Measurements from ENCODE around the gene TIAL1. TPM values are rescaled to one million over a fixed set of nuclear protein-coding genes. Genes with fewer than 3 reads are reported as not detected.

The TIAL1 gene
- total RNA-seq, 3 donors from 2014 or later (not counting 1 experiment from before 2014, with no cell fraction given) = 195 to 227 (median 213) TPM

GRCh38 chr10:119555178-119555784, 41.5 kb downstream of the TIAL1 start:
- no peaks in the 10 kb centered on the region for H3K9me3 ChIP-seq (ENCODE audit: control insufficient read depth, insufficient read depth, low read length)
- DNase-seq (no peak), ATAC-seq (no peak)
- WGBS (ENCODE audit: insufficient coverage) = 86% methylated on average over 5 of the region's 6 CpGs
- no peaks in the 10 kb centered on the region for H3K27me3 ChIP-seq (ENCODE audit: control insufficient read depth, insufficient read depth, low read length)
- no peaks in the 10 kb centered on the region for H3K9me3 Mint-ChIP-seq
- no peak overlapping the region for H3K4me3 ChIP-seq (ENCODE audit: low read length)
- H3K4me1 Mint-ChIP-seq = no peaks in the 10 kb centered on the region
- H3K27ac Mint-ChIP-seq = no peak overlapping the region
- H3K4me1 ChIP-seq (ENCODE audit: control insufficient read depth, insufficient read depth, low read length) = no peaks in the 10 kb centered on the region
- H3K36me3 ChIP-seq (ENCODE audit: control insufficient read depth, insufficient read depth, low read length) = no peaks in the 10 kb centered on the region
- intact Hi-C loops (cut with micrococcal nuclease) = no loop called here
- H3K27me3 Mint-ChIP-seq (ENCODE audit: low read depth in 2 of 2) = peaks cover 0 to 6% of the 10 kb centered on the region in 2 donors
- no peaks in the 10 kb centered on the region for H3K36me3 Mint-ChIP-seq
- H3K27ac ChIP-seq (ENCODE audit: low read length) = no peak overlapping the region
- H3K4me3 Mint-ChIP-seq = no peak overlapping the region
- TF ChIP-seq, protein P1, sequence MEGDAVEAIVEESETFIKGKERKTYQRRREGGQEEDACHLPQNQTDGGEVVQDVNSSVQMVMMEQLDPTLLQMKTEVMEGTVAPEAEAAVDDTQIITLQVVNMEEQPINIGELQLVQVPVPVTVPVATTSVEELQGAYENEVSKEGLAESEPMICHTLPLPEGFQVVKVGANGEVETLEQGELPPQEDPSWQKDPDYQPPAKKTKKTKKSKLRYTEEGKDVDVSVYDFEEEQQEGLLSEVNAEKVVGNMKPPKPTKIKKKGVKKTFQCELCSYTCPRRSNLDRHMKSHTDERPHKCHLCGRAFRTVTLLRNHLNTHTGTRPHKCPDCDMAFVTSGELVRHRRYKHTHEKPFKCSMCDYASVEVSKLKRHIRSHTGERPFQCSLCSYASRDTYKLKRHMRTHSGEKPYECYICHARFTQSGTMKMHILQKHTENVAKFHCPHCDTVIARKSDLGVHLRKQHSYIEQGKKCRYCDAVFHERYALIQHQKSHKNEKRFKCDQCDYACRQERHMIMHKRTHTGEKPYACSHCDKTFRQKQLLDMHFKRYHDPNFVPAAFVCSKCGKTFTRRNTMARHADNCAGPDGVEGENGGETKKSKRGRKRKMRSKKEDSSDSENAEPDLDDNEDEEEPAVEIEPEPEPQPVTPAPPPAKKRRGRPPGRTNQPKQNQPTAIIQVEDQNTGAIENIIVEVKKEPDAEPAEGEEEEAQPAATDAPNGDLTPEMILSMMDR (IDR thresholded peaks at IDR 0.05) = no peak

DNA sequence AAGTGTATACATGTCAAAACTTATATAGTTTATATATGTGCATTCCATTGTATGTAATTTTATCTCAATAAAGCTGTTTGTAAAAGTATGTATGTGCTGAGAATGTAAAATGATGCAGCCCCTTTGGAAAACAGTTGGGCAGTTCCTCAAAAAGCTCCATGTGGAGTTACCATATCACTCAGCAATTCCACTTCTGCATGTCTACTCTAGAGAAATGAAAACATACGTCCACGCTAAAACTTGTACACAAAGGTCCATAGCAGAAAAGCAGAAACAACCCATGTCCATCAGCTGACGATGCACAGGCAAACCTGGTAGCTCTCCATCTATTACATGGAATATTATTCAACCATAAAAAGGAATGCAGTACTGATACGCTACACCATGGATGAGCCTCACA, 45.9 kb downstream of the TIAL1 start:
- no peaks in the 10 kb centered on the region for H3K36me3 Mint-ChIP-seq
- DNase-seq (no peak), ATAC-seq (no peak)
- H3K9me3 ChIP-seq (ENCODE audit: control insufficient read depth, insufficient read depth, low read length) = no peaks in the 10 kb centered on the region
- WGBS (ENCODE audit: insufficient coverage) = 86% methylated on average over 4 of the region's 4 CpGs
- no peaks in the 10 kb centered on the region for H3K36me3 ChIP-seq (ENCODE audit: control insufficient read depth, insufficient read depth, low read length)
- H3K27ac ChIP-seq (ENCODE audit: low read length) = no peak overlapping the region
- H3K27ac Mint-ChIP-seq = no peak overlapping the region
- no peaks in the 10 kb centered on the region for H3K9me3 Mint-ChIP-seq
- no peak overlapping the region for H3K4me3 Mint-ChIP-seq
- intact Hi-C loops (cut with micrococcal nuclease) = no loop called here
- no peaks in the 10 kb centered on the region for H3K4me1 Mint-ChIP-seq
- peaks cover 31 to 34% of the 10 kb centered on the region in 2 donors for H3K27me3 Mint-ChIP-seq (ENCODE audit: low read depth in 2 of 2)
- no peak overlapping the region for H3K4me3 ChIP-seq (ENCODE audit: low read length)
- no peaks in the 10 kb centered on the region for H3K4me1 ChIP-seq (ENCODE audit: control insufficient read depth, insufficient read depth, low read length)
- peaks cover 5% of the 10 kb centered on the region for H3K27me3 ChIP-seq (ENCODE audit: control insufficient read depth, insufficient read depth, low read length)
- TF ChIP-seq, protein P1 (IDR thresholded peaks at IDR 0.05) = no peak

- intact Hi-C loops (cut with micrococcal nuclease) = no loop called here
- H3K27me3 Mint-ChIP-seq (ENCODE audit: low read depth in 2 of 2) = peaks cover 31 to 37% of the 10 kb centered on the region in 2 donors
- H3K4me1 Mint-ChIP-seq = no peaks in the 10 kb centered on the region
- H3K9me3 Mint-ChIP-seq = no peaks in the 10 kb centered on the region
- ATAC-seq = no peak
- Histone ChIP-seq H3K4me3 (ENCODE audit: low read length) (no peak overlapping the region), H3K27ac (ENCODE audit: low read length) (no peak overlapping the region), H3K4me1 (ENCODE audit: control insufficient read depth, insufficient read depth, low read length) (no peaks in the 10 kb centered on the region), H3K36me3 (ENCODE audit: control insufficient read depth, insufficient read depth, low read length) (no peaks in the 10 kb centered on the region), H3K27me3 (ENCODE audit: control insufficient read depth, insufficient read depth, low read length) (peaks cover 5% of the 10 kb centered on the region), H3K9me3 (ENCODE audit: control insufficient read depth, insufficient read depth, low read length) (no peaks in the 10 kb centered on the region)
- no peak for DNase-seq
- no peak overlapping the region for H3K27ac Mint-ChIP-seq
- no peak overlapping the region for H3K4me3 Mint-ChIP-seq
- TF ChIP-seq, protein P1 (IDR thresholded peaks at IDR 0.05) = no peak
- WGBS (ENCODE audit: insufficient coverage) = 100% methylated on average over 2 of the region's 2 CpGs
- no peaks in the 10 kb centered on the region for H3K36me3 Mint-ChIP-seq
Measured at GRCh38 chr10:119549247-119549999, 47.3 kb downstream of the TIAL1 start.

Measured in natural killer cell (primary cell).